Endothelial cell of umbilical vein (primary cell): ENCODE data around the gene KRT34. TPM values are rescaled to one million over a fixed set of nuclear protein-coding genes. Genes with fewer than 3 reads are reported as not detected.

Experiments used
- BruUV-seq: library from RNA; stranded (reverse); fragments of 400-500 nt; replicated peaks from 2 replicates; lab custom pipeline; 2021; lab: Mats Ljungman, UMichigan
- CTCF ChIA-PET: fragments of 300-600, 350-600 bp; sonication (Branson Sonifier 250); formaldehyde crosslinking; loops from one replicate; lab custom pipeline; 2021; ENCODE audit warnings: antibody characterized with exemption, inconsistent platforms; lab: Charles Lee
- POLR2A ChIA-PET: fragments of 300-600, 350-600 bp; sonication (Branson Sonifier 250); formaldehyde crosslinking; loops from one replicate; lab custom pipeline; 2021; ENCODE audit warnings: antibody characterized with exemption, inconsistent platforms; lab: Charles Lee
- DNase-seq: peaks from one replicate; pipeline ENCODE4 v3.0.0-alpha.2; 2011; ENCODE audit warnings: low read depth, low spot score
- FAIRE-seq: peaks from 2 replicates; lab custom pipeline; 2011; peaks lifted over from hg19 to GRCh38; lab: Jason Lieb, UNC
- H2AFZ ChIP-seq: 2 replicates; pipeline ENCODE4 v1.6.0; 2012; ENCODE audit warnings: low read depth, low read length, control low read depth, inconsistent platforms
- H3K27ac ChIP-seq: 2 replicates; pipeline ENCODE4 v1.5.1; 2011; ENCODE audit warnings: low read depth, mild to moderate bottlenecking, control low read depth, low read length, moderate library complexity; ENCODE audit not compliant: insufficient read depth
- H3K27me3 ChIP-seq, 2 experiments: 2 replicates each; pipeline versions ENCODE4 v1.6.0 to v1.6.1; 2011; ENCODE audit warnings: low read length in 2 of 2, mixed read lengths in 1 of 2; ENCODE audit not compliant: control insufficient read depth in 2 of 2, insufficient read depth in 2 of 2
- H3K36me3 ChIP-seq, 2 experiments: 2 replicates in 1 of 2; 3 replicates in 1 of 2; pipeline ENCODE4 v1.5.1; 2011; ENCODE audit warnings: low read length in 2 of 2, mild to moderate bottlenecking in 1 of 2, moderate library complexity in 1 of 2; ENCODE audit not compliant: control insufficient read depth in 2 of 2, insufficient read depth in 2 of 2; ENCODE audit errors: extremely low read depth in 1 of 2
- H3K4me1 ChIP-seq: 3 replicates; pipeline ENCODE4 v1.5.1; 2011; ENCODE audit warnings: mild to moderate bottlenecking, low read length; ENCODE audit not compliant: control insufficient read depth, insufficient read depth; ENCODE audit errors: extremely low read depth
- H3K4me2 ChIP-seq: 2 replicates; pipeline ENCODE4 v1.6.1; 2011; ENCODE audit warnings: low read length, control low read depth, mixed read lengths; ENCODE audit not compliant: insufficient read depth
- H3K4me3 ChIP-seq, 3 experiments: fragments of 200-600 bp in 1 of 3; sonication (generic), shearing (Covaris generic) in 1 of 3; replicated peaks in 1 of 3; 2 replicates each; pipeline ENCODE4 v1.5.1; 2011 to 2016; ENCODE audit warnings: control low read depth in 3 of 3, low read length in 3 of 3, mild to moderate bottlenecking in 2 of 3, inconsistent platforms in 1 of 3, low read depth in 1 of 3, moderate library complexity in 1 of 3; ENCODE audit not compliant: insufficient read depth in 1 of 3
- H3K79me2 ChIP-seq: 2 replicates; pipeline ENCODE4 v1.6.0; 2012; ENCODE audit warnings: low read length, inconsistent platforms; ENCODE audit not compliant: control insufficient read depth, insufficient read depth
- H3K9ac ChIP-seq: replicated peaks from 2 replicates; pipeline ENCODE3; 2011; ENCODE audit warnings: low read length, control low read depth; ENCODE audit not compliant: insufficient read depth; ENCODE audit errors: extremely low read depth
- H3K9me1 ChIP-seq: replicated peaks from 3 replicates; pipeline ENCODE4 v1.6.0; 2011; ENCODE audit warnings: mild to moderate bottlenecking, low read length; ENCODE audit not compliant: control insufficient read depth, insufficient read depth; ENCODE audit errors: extremely low read depth
- H3K9me3 ChIP-seq: replicated peaks from 2 replicates; pipeline ENCODE4 v1.5.1; 2012; ENCODE audit warnings: low read length, inconsistent platforms; ENCODE audit not compliant: control insufficient read depth, insufficient read depth
- H4K20me1 ChIP-seq: replicated peaks from 2 replicates; pipeline ENCODE3; 2011; ENCODE audit warnings: mild to moderate bottlenecking, low read length; ENCODE audit not compliant: control insufficient read depth, insufficient read depth; ENCODE audit errors: extremely low read depth
- CTCF ChIP-seq, 2 donors: IDR thresholded peaks; 1 replicate in 1 of 2; 2 replicates in 1 of 2; pipeline ENCODE4 v1.5.1; 2011; ENCODE audit warnings: low read length in 2 of 2, mild to moderate bottlenecking in 2 of 2, moderate library complexity in 2 of 2, control low read depth in 1 of 2, inconsistent platforms in 1 of 2, low read depth in 1 of 2; ENCODE audit not compliant: insufficient read depth in 1 of 2; ENCODE audit errors: extremely low read depth in 1 of 2
- EZH2 ChIP-seq: IDR thresholded peaks from 2 replicates; pipeline ENCODE4 v1.6.1; 2012; ENCODE audit warnings: borderline replicate concordance, low read depth, mild to moderate bottlenecking, moderate library complexity, low read length, inconsistent platforms; ENCODE audit not compliant: severe bottlenecking
- FOS ChIP-seq: IDR thresholded peaks from 2 replicates; pipeline ENCODE4 v1.6.1; 2011; ENCODE audit warnings: mild to moderate bottlenecking, low read length, moderate library complexity, borderline replicate concordance; ENCODE audit not compliant: insufficient read depth
- GATA2 ChIP-seq: IDR thresholded peaks from 2 replicates; pipeline ENCODE4 v1.7.0; 2011; ENCODE audit warnings: low read depth, mild to moderate bottlenecking, moderate library complexity, mixed read lengths, low read length; ENCODE audit not compliant: insufficient read length, insufficient read depth
- JUN ChIP-seq: IDR thresholded peaks from 2 replicates; pipeline ENCODE4 v1.6.1; 2011; ENCODE audit warnings: borderline replicate concordance, low read depth; ENCODE audit not compliant: insufficient read length, insufficient read depth
- MAX ChIP-seq: IDR thresholded peaks from 2 replicates; pipeline ENCODE4 v1.6.1; 2011; ENCODE audit not compliant: insufficient read depth, insufficient read length
- MYC ChIP-seq: IDR thresholded peaks from one replicate; pipeline ENCODE4 v1.6.1; 2011; ENCODE audit warnings: mild to moderate bottlenecking, low read depth, low read length
- POLR2A ChIP-seq: IDR thresholded peaks from 2 replicates; pipeline ENCODE4 v1.6.1; 2012; ENCODE audit warnings: low read depth, mild to moderate bottlenecking, control low read depth, low read length
- POLR2AphosphoS5 ChIP-seq: IDR thresholded peaks from 2 replicates; pipeline ENCODE4 v1.6.1; 2012; ENCODE audit warnings: low read depth, mild to moderate bottlenecking, control low read depth, low read length, moderate library complexity; ENCODE audit not compliant: insufficient read depth
- dilution Hi-C: fragments of 300-500 bp; cut with MboI; formaldehyde crosslinking; loops from one replicate; pipeline ENCODE4 v1.15.0; 2019; ENCODE audit warnings: low sequenced_read_pairs; ENCODE audit not compliant: extremely low pct_ligation_motif_present
- intact Hi-C: fragments of 100-400 bp; cut with micrococcal nuclease; formaldehyde crosslinking; loops from one replicate; pipeline ENCODE4 v1.10.0; 2022
- polyA plus RNA-seq, 4 experiments: library from polyadenylated mRNA; depleted of rRNA in 3 of 4; stranded (reverse) in 3 of 4; unstranded in 1 of 4; fragments of >200 nt; gene quantifications; 2 replicates each; pipeline versions ENCODE4 v1.2.1 to v1.2.3, GENCODE V29; 2011 to 2012; ENCODE audit warnings: missing spikeins in 1 of 4
- total RNA-seq: library from RNA; stranded (reverse); gene quantifications from 2 replicates; pipeline ENCODE4 v1.2.3, GENCODE V29; 2021

Gene KRT34
- total and polyA plus RNA-seq, 2 donors (not counting 3 experiments of a cell fraction or from before 2014, with no cell fraction given), result not detected

GRCh38 chr17:41352597-41353366 is 29.3 kb downstream of the KRT34 start:
- no peaks in the 10 kb centered on the region for H3K79me2 ChIP-seq
- no peaks in the 10 kb centered on the region for H3K9me1 ChIP-seq
- H3K36me3 ChIP-seq, result no peaks in the 10 kb centered on the region
- H3K4me2 ChIP-seq, result no peak overlapping the region
- CTCF ChIA-PET, result interaction anchor here (1.6 kb wide), 1 partner anchor 135 kb away, joined by 4 read pairs; no protein-coding TSS in a partner anchor
- no peak overlapping the region for H2AFZ ChIP-seq
- FAIRE-seq, result no peak
- no TSS peak for BruUV-seq
- H3K27ac ChIP-seq, result no peak overlapping the region
- DNase-seq, result no peak
- H3K27me3 ChIP-seq, result peaks cover 2 to 4% of the 10 kb centered on the region in 2 experiments
- no peak overlapping the region for H3K4me3 ChIP-seq
- no peaks in the 10 kb centered on the region for H3K9me3 ChIP-seq
- H3K9ac ChIP-seq, result no peak overlapping the region
- H4K20me1 ChIP-seq, result no peaks in the 10 kb centered on the region
- TF ChIP-seq MYC (no peak), POLR2A (no peak), CTCF (IDR thresholded peaks at IDR 0.05; ENCODE audit: extremely low read depth in 1 of 2, insufficient read depth in 1 of 2, low read depth in 1 of 2, low read length in 2 of 2) (no peak), EZH2 (no peak), MAX (no peak), FOS (no peak), POLR2AphosphoS5 (no peak), JUN (no peak), GATA2 (no peak)
- intact Hi-C loops (no loop called here), dilution Hi-C loops (no loop called here)
- no peaks in the 10 kb centered on the region for H3K4me1 ChIP-seq
- POLR2A ChIA-PET, result no interaction called here
